ENCODE results near the gene RNASEH2B.

Gene RNASEH2B

DNA sequence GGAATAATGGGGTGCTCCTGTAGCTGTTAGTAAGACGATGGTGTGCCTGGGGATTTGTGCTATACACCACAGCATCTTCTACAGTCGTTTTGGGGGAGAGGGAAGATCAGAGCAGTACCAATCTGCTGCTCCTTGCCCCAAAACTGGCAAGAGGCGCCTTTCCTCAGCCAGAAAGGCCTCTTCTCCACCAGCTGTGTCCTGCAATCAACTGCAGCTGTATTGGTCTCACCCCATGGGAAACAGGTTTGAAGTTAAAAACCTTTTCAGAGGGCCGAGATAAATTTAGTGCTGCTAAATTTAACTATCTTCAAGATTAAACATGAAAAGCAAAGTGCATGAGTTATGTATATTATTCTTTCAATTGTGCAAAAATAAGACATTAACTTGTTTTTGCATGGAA, 1.2 kb upstream of the RNASEH2B start:
- DNase-seq, result no peak

GRCh38 chr13:50910485-50910805, 854 bp downstream of the RNASEH2B start:
- no peak for DNase-seq

GRCh38 chr13:50911081-50911631, 1.6 kb downstream of the RNASEH2B start:
- peak; percentile 27 for DNase-seq

GRCh38 chr13:50911937-50912795, 2.6 kb downstream of the RNASEH2B start:
- peak; percentile 93 for DNase-seq

DNA sequence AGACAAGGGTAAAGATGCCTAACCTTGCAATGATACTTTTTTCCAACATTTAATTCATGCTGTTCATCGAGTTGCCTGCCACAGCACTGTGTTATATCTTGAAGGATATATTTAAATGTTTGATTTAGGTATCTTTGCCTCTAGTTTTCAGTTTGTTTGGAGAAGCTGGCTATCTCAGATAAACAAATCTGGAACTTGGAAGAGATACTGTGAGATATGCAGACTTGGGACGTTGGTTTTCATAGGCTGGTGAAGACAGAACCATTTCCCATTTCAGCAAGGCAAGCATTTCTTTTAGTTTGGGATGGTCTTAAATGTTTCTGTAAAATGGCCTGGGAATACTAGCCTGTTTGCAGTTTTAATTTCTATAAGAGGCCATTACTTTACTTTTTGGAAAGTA, 3.3 kb downstream of the RNASEH2B start:
- no peak for DNase-seq

DNA sequence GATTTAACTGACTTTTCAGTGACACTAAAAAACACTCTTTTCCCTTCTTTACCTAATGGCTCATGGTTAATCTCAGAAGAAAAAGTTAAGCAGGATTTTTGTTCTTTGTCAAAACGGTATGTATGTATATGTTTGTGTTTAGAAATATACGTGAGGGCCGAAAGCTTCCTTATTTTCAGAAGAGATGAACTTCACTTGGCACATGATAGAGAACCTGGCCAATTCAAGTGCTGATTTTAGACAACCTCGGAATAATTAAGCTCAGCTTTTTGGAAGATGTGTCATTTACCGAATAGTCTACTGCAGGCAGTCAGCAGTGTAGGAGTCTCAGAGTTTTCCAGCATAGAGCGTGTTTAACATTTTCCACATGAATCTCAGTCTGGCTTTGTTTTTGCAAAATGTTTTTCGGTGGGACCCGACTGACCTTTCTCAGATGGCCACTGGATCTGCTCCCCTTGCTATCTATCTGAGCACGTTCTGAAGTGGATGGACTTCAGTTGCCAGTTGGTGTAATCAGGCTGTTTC, 4.6 kb downstream of the RNASEH2B start:
- DNase-seq, result no peak

GRCh38 chr13:50914848-50915247, 5.3 kb downstream of the RNASEH2B start:
- DNase-seq, result peak; percentile 43

DNA sequence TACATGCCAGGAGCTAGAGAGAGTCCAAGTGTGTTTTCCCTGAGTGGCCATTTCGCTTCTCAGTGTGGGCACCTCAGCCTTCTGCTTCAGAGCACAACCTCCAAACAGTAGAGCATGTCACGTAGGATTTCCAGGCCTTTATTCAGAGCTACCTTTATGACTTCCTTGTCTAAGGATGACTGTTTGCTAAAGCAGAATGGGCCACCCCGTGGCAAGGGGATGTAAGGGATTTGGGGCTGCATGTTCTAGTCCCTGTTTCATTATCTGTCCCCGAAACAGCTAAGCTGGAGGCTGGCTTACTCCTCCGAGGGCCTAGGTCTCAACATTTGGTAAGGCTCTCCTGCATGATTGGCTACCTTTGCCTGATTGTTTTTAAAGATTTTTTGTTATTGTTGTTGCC, 6.0 kb downstream of the RNASEH2B start:
- DNase-seq, result peak; percentile 19

GRCh38 chr13:50916701-50917184, 7.2 kb downstream of the RNASEH2B start:
- DNase-seq, result peak; percentile 25

DNA sequence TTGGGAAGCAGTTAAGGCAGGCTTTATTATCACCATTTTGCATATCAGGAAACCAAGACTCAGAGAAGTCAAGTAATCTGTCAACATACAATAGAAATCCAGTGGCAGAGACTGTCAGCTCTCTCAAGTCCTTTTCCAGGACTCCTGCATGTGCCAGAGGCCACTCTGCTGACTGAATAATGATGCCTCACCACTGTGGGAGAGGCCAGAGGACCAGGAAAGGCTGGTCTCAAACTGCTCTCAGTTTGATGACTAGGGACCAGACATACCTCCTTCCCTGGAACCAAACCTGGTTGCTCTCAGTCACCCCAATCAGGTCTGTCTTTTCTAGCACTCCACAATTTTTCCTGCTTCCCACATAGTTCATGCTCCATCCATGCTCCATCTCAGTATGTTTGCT, 8.0 kb downstream of the RNASEH2B start:
- DNase-seq, result no peak

DNA sequence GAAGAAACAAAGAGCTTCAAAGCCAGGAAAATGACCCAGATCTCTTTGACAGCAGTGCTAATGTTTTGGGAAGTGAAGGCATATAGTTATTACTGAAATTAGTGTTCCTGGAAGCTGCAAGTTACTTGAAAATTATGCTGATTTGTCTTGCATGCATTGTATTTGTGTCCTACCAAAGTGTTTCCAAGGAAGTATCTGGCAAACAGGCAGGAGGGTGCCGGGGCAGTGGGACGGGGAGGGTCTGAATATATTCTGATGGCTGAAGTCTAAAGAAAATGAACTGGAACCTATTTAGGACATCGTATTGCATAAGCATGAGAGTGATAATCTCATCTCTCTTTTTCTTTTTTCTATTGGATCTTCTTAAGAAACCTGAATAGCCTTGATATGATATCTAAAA, 9.0 kb downstream of the RNASEH2B start:
- DNase-seq, result no peak

GRCh38 chr13:50919277-50919676, 9.7 kb downstream of the RNASEH2B start:
- no peak for DNase-seq

- no peak for DNase-seq
These were observed 12.1 kb downstream of the RNASEH2B start for GRCh38 chr13:50921706-50922105.

GRCh38 chr13:50923272-50923671, 13.7 kb downstream of the RNASEH2B start:
- DNase-seq, result no peak

DNA sequence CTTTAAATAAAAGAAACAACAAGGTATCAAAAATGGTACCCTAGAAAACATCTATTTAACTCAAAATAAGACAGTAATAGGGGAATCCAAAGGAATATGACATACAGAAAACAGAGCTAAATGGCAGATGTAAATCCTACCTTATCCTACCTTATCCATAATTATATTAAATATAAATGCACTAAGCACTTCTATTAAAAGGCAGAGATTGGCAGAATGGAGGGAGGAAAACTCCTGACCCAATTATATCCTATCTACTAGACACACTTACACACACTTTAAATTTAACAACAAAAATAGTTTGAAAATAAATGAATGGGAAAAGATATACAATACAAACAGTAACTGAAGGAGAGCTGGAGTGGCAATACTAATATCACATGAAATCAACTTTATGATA, 14.4 kb downstream of the RNASEH2B start:
- DNase-seq, result no peak

- DNase-seq, result no peak
These were observed 18.1 kb downstream of the RNASEH2B start for GRCh38 chr13:50927701-50928100.

GRCh38 chr13:50928102-50928501, 18.5 kb downstream of the RNASEH2B start:
- DNase-seq, result no peak

DNA sequence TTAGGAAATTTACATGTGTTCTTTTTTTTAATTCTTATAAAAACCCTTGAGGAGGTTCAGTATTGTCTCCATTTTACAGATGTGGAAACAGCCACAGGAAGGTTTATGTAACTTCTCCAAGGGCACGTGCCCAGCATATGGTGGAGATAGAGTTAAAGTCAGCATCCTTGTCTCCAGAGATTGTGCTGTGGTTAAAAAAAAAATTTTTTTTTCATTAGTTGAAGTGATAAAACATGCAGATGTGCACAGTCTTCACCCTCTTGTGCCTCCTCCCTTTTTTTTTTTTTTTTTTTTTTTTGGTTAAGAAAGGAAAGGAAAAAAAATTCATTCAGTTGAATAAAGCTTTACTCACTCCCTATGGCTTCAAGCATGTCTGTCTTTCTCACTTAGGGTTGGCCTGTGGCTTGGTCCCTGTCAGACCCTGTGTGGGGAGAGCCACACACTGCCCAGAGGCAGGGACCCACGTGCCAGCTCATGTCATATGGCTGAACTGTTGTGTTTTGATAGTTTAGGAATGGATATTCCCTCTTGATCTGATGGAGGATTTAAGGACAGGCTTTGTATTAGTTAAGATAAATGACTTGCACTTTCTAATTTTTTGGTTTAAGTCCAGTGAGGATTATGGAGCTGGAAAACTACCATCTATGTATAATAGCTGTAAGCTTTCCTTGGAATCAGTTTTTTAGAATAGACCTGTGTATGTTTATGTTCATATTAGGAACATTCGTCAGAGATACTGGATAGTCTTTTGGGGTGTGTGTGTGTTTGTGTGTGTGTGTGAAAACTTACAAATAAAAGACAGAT, 19.3 kb downstream of the RNASEH2B start:
- DNase-seq, result no peak

DNA sequence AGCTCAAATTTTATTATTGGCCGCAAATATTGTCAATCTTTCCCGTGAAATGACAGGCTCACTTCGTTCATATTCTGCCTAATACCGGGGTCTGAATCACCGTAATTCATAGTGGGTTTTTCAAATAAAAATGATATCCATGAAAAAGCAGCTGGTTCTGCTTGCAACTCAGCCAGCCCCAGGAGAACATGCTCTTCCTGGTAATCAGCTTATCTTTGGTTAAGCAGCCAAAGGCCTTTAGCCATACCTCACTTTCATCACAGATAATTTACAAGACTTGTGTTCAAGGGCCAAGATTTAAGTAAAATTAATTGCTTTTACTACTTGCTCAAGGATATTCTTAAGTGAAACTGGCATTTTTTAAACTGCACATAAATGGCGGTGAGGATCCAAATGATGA, 22.5 kb downstream of the RNASEH2B start:
- DNase-seq, result no peak

DNA sequence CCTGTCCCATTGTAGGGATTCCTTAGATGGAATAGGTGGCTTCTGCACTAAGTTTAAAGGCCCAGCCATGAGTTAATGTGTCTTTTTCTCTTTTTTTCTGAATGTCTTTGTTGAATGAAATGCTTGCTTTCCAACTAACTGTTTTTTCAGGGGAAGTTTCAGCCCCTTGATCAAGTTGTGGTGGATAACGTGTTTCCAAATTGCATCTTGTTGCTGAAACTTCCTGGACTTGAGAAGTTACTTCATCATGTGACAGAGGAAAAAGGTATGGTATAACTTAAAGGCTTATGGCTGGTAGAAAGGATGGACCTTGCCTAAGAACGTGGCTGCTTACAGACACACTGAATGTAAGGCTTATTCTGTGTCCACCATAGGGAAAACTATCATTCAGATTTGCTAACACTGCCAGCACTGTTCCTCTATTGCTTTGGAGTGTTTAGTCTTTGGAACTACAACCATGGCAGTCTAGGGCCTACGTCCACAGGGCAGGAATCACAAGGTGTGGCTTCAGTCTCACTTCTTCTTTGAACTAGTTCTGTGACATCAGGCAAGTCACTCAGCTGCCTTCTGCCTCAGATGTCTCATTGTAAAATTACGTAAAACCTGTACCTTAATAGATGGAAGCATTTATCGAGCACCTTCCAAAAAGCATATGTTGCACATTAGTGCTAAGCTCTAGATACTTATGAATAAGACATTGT, 25.3 kb downstream of the RNASEH2B start:
- DNase-seq, result no peak

GRCh38 chr13:50936679-50937078, 27.1 kb downstream of the RNASEH2B start:
- no peak for DNase-seq

GRCh38 chr13:50940509-50940908, 30.9 kb downstream of the RNASEH2B start:
- DNase-seq, result no peak

DNA sequence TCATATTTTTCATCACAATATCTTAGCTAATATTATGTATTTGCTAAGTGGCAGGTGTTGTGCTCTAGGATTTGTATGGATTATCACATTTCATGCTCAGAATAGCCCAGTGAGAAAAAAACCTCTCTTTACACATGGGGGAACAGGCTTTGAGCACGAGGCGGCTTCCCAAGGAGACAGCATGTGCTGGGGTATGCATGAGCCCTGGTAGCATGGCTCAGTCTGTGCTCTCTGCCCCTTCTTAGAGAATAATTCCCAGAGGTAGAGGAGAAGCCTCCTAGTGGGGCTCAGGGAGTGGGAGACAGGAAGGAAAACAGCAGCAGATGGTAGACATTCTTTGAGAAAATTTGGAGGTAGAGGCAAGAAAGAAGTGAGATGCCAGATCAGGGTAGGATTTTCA, 31.6 kb downstream of the RNASEH2B start:
- DNase-seq, result no peak
